Right forelimb (tissue), 1 donor: Measurements from ENCODE around the gene SLC14A1.
"Not testable (repeated sequence)": the region's sequence is repeated elsewhere in the genome, so short reads cannot be mapped to it uniquely, and the experiment has no call there.

ENCODE experiments used
- DNase-seq: peaks from one replicate; pipeline ENCODE4 v3.0.0-alpha.2; 2018

SLC14A1 gene

GRCh38 chr18:45724601-45725000 lies 620 bp downstream of the SLC14A1 start:
- DNase-seq, result no peak

- no peak for DNase-seq
These were observed 1.4 kb downstream of the SLC14A1 start for GRCh38 chr18:45725336-45725735.

DNA sequence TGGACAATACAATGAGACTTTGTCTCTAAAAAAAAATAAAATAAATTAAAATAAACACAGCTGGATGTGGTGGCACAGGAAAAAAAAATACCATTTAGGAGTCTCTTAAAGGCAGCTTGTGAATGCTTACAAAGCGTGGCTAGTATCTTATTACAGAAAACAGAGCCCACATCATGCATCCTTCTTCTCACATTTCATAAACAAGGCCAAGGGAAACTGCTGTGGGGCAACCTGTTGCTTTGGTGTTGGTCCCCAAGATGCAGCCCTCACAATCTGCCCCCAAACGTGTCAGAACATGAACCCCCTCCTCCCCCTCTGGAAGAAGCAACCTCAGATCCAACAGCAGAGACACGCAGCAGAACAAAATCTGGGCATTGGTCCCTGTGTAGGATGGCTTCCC lies 2.6 kb downstream of the SLC14A1 start:
- no peak for DNase-seq

DNA sequence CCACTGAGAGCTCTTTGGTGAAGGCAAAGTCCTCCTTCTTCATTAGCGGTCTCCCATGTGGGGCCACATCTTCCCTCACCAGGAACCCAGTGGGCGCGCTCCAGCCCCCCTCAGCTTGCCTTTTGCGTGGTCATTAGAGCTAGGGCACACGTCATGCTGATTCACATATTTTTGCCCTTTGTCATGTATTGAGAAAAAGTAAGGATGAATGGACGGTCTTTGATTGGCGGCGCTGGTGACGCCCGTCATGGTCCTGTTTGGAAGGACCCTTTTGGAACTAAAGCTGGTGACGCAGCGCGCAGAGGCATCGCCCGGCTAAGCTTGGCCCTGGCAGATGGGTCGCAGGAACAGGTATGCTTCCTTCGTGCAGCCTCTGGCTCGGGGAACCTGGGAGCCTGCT lies 3.1 kb downstream of the SLC14A1 start:
- no peak for DNase-seq

DNA sequence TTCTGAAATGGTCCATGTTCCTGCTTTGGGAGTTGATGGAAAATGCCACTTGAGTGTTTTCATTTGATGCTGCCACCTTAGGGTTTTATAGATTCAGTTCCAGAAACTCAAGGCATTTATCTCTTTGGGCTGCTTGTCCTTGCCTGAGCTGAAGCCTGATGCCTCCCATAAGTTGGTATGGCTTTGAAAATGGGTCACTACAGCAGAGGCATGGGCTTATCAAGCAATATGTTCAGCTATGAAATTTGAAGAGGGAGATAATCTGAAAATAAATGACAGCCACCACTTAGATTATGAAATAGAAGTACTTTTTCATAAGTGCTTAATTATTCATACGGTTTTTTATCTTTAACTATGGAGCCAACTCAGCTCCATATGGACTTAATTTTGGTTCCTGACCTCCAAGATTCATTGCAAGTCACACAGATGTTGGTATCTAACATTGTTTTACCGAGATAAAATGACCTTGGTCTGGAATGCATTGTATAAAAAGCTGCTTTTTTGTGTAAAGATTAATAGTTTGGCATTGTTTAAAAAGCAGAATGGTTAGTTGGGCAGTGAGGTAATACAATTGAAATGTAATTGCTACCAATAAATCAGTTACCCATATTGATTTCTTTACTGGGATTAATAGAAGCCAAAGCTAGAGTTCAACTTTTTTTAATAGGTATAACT lies 4.5 kb downstream of the SLC14A1 start:
- DNase-seq, result no peak

GRCh38 chr18:45730832-45731575 lies 7.0 kb downstream of the SLC14A1 start:
- no peak for DNase-seq

GRCh38 chr18:45731716-45732115 lies 7.7 kb downstream of the SLC14A1 start:
- no peak for DNase-seq

GRCh38 chr18:45733535-45733934 lies 9.6 kb downstream of the SLC14A1 start:
- no peak for DNase-seq

- no peak for DNase-seq
These were observed 10.5 kb downstream of the SLC14A1 start for GRCh38 chr18:45734505-45734904.

GRCh38 chr18:45734944-45735343 lies 11.0 kb downstream of the SLC14A1 start:
- DNase-seq, result no peak

GRCh38 chr18:45738660-45739059 lies 14.7 kb downstream of the SLC14A1 start:
- DNase-seq, result no peak

DNA sequence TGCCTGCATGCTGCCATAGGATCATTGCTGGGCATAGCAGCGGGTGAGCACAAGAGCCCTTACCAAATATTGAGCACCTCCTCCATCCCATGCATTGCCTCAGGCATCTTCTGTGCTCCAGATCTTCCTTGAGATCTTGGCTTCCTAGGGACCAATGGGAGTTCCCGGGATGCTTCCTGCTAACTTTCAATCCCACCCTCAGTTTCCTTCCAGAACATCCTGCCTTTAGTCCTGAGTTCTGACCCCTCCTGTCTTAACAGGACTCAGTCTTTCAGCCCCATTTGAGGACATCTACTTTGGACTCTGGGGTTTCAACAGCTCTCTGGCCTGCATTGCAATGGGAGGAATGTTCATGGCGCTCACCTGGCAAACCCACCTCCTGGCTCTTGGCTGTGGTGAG lies 15.3 kb downstream of the SLC14A1 start:
- DNase-seq, result no peak

GRCh38 chr18:45739848-45740247 lies 15.9 kb downstream of the SLC14A1 start:
- no peak for DNase-seq

GRCh38 chr18:45741056-45741455 lies 17.1 kb downstream of the SLC14A1 start:
- DNase-seq, result no peak

GRCh38 chr18:45745817-45746461 lies 22.0 kb downstream of the SLC14A1 start:
- no peak for DNase-seq

DNA sequence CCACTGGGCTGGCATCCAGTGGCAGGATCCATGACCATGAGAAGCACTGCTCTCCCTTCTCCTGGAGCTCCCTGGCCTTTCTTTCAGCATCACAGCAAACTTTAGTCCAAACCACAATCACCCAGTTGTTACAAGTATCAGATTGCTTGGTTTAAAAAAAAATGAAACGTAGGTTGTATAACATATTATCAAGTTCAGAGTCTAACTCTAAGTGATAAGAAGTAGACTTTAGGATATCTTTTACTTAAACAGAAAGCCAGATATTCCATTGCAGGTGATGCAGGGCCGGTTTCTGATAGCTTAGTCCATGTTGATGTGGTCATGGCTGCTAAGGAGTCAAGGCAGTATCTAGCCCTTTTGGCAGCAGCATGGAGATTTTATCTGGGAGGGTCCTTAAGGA lies 24.5 kb downstream of the SLC14A1 start:
- DNase-seq, result no peak

DNA sequence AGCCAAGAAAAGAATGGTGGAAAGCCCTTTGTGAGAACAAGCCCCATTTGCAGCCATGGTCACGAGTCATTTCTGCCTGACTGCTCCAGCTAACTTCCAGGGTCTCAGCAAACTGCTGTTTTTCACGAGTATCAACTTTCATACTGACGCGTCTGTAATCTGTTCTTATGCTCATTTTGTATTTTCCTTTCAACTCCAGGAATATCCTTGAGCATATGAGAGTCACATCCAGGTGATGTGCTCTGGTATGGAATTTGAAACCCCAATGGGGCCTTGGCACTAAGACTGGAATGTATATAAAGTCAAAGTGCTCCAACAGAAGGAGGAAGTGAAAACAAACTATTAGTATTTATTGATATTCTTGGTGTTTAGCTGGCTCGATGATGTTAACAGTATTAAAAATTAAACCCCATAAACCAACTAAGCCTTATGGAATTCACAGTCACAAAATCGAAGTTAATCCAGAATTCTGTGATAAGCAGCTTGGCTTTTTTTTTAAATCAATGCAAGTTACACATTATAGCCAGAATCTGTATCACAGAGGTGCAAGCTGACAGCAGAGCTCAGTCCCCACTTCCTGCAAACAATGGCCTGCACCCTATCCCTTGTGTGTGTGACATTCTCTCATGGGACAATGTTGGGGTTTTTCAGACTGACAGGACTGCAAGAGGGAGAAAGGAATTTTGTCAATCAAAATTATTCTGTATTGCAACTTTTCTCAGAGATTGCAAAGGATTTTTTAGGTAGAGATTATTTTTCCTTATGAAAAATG lies 26.1 kb downstream of the SLC14A1 start:
- no peak for DNase-seq

DNA sequence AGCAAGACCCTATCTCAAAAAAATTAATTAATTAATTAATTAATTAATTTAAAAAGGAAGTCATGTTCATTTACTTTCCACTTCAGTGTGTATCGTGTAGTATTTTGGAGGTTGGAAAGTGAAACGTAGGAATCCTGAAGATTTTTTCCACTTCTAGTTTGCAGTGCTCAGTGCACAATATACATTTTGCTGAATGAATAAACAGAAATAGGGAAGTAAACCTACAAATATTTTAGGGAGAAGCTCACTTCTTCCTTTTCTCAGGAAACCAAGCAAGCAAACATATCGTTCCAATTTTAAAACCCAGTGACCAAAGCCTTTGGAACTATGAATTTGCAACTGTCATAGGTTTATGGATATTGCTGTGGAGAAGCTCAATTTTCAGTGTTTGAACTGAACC lies 27.8 kb downstream of the SLC14A1 start:
- no peak for DNase-seq

GRCh38 chr18:45752681-45753080 lies 28.7 kb downstream of the SLC14A1 start:
- DNase-seq, result no peak

DNA sequence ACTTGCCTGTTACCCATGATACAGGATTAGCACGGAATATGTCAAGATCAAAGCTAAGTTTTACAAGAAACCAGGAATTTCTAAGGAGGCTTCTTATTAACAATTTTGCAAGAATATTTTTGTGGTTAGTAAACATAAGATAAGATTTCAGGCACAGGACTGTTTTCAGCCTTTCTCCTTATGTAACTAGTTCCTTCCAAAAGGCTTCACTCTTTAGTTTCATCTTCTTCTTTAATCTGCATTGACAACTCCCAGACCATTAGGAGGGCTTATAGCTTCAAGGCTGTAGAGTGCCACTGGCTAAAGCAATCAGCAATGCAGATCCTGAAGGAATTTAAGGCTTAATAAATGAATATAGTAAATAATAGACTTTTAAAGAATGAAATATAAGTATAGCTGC lies 29.3 kb downstream of the SLC14A1 start:
- no peak for DNase-seq

- no peak for DNase-seq
These were observed 32.0 kb downstream of the SLC14A1 start for GRCh38 chr18:45755934-45756333.

GRCh38 chr18:45757005-45757404 lies 33.0 kb downstream of the SLC14A1 start:
- DNase-seq, result no peak

DNA sequence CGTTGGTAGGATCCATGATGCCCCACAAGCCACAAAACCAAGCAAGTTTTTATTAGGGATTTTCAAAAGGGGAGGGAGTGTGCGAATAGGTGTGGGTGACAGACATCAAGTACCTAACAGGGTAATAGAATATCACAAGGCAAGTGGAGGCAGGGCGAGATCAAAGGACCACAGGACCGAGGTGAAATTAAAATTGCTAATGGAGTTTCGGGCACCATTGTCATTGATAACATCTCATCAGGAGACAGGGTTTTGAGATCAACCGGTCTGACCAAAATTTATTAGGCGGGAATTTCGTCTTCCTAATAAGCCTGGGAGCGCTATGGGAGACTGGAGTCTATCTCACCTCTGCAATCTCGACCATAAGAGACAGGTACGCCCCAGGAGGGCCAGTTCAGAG lies 33.7 kb downstream of the SLC14A1 start:
- DNase-seq, result not testable (repeated sequence)
